ENCODE results near the gene PLA2G15. TPM values are rescaled to one million over a fixed set of nuclear protein-coding genes. Genes with fewer than 3 reads are reported as not detected.

Gene PLA2G15
- total RNA-seq, 4 donors from 2014 or later = 16.4 to 28.6 (median 22.3) TPM

DNA sequence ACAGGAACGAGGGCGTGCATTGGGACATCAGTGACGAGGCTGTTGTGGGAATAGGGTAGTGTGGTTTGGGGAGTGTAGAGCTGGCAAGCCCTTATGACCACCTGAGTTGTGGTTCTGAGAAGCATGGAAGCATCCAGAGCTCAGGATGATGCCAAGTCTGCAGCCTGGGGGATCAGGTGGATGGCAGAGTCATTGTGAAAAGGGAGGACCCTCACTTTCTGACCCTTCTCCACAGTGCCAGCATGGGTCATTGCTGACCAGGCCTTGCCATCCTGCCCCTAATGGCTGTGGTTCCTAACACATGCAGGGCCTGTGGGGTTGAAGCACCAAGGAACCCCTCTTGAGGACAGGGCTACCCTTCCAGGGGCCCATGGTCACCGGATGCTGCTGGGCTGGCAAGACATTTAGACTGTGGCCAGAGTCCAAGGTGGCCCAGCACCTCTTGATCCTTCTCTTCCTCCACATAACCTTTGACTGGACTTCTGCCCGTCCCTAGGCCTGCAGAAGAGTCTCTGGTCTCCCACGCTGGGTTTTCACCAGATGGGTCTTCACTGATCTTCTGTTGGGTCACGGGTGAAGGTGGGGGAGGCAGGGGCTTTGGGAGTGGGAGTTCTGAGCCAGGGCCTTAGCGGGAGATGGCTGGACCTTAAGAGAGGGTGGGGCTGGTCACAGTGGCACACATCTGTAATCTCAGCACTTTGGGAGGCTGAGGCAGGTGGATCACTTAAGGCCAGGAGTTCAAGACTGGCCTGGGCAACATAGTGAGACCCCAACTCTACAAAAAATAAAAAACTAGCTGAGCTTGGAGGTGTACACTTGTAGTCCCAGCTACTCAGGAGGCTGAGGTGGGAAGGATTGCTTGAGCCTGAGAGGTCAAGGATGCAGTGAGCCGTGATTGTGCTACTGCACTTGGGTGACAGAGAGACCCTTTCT, 2.0 kb upstream of the PLA2G15 start:
- no peak overlapping the region for H3K4me3 ChIP-seq (ENCODE audit: low read depth, poor library complexity, severe bottlenecking)
- WGBS, 2 donors = 82 to 83% methylated on average over 9 of the region's 9 CpGs
- DNase-seq (ENCODE audit: low spot score in 2 of 2) = no peak
- intact Hi-C loops (cut with DNase I; ENCODE audit: low total_unique reads) = no loop called here
- TF ChIP-seq POLR2A (IDR thresholded peaks at IDR 0.05) = no peak
- TF ChIP-seq CTCF (IDR thresholded peaks at IDR 0.05) = no peak

DNA sequence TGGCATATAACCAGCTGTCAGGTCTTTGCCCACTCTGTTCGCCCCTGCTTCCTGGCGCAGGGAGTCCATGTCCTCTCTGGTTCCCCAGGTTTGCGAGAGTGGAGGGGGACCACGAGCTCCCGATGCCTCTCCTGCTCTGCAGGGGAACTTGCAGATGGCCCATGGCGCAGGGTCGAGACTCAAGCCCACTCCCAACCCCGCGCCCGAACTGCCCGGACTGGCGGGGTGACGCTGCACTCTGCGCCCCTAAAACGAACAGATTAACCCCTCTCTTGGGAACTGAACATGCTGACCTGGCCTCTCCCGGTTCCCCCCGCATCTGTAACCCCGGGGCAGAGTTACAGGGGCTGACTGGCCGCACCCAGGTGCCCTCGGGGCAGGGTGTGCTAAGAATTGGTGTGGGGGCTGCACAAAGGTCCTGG, 681 bp upstream of the PLA2G15 start:
- peak overlapping the region; percentile 85 for H3K4me3 ChIP-seq (ENCODE audit: low read depth, poor library complexity, severe bottlenecking)
- intact Hi-C loops (cut with DNase I; ENCODE audit: low total_unique reads) = no loop called here
- peak in 1 of 2 donors; percentile 87 for DNase-seq (ENCODE audit: low spot score in 2 of 2)
- no peak for TF ChIP-seq POLR2A (IDR thresholded peaks at IDR 0.05)
- TF ChIP-seq CTCF (IDR thresholded peaks at IDR 0.05) = no peak
- 2 to 7% methylated on average over 9 to 18 of the region's 20 CpGs for WGBS, 2 donors

GRCh38 chr16:68246121-68246520, 948 bp downstream of the PLA2G15 start:
- H3K4me3 ChIP-seq (ENCODE audit: low read depth, poor library complexity, severe bottlenecking) = no peak overlapping the region
- intact Hi-C loops (cut with DNase I; ENCODE audit: low total_unique reads) = loop anchor here (5.0 kb wide), 1 partner anchor 81 kb away; no protein-coding TSS in a partner anchor
- 75 to 80% methylated on average over 7 of the region's 7 CpGs for WGBS, 2 donors

GRCh38 chr16:68246666-68247065, 1.5 kb downstream of the PLA2G15 start:
- WGBS, 2 donors = 56 to 60% methylated on average over 5 of the region's 5 CpGs
- no peak overlapping the region for H3K4me3 ChIP-seq (ENCODE audit: low read depth, poor library complexity, severe bottlenecking)
- intact Hi-C loops (cut with DNase I; ENCODE audit: low total_unique reads) = loop anchor here (5.0 kb wide), 1 partner anchor 81 kb away; no protein-coding TSS in a partner anchor
- no peak for DNase-seq (ENCODE audit: low spot score in 2 of 2)
- TF ChIP-seq CTCF (IDR thresholded peaks at IDR 0.05) = no peak
- TF ChIP-seq POLR2A (IDR thresholded peaks at IDR 0.05) = no peak

More at GRCh38 chr16:68246121-68246520, 948 bp downstream of the PLA2G15 start:
- no peak for DNase-seq (ENCODE audit: low spot score in 2 of 2)
- no peak for TF ChIP-seq POLR2A (IDR thresholded peaks at IDR 0.05)
- no peak for TF ChIP-seq CTCF (IDR thresholded peaks at IDR 0.05)

DNA sequence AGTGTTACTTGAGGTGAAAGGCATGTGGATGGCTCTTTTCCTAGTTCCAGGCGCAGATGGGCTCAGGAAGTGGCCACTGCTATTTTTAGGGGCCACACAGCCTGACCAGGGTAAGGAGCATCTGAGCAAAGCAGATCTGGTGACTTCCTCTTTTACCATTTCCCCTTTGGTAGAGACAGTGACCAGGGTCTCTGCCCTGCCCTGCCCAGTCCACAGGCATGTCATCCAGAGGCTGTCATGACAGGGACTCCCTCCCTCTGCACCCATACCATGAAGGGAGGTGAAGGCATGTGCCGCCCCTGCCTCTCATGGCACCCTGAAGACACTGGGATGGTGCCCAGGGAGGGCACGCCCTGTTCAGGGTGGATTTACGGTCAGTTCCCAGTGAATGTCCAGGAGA, 2.2 kb downstream of the PLA2G15 start:
- WGBS, 2 donors = 70 to 72% methylated on average over 4 of the region's 4 CpGs
- no peak overlapping the region for H3K4me3 ChIP-seq (ENCODE audit: low read depth, poor library complexity, severe bottlenecking)
- TF ChIP-seq CTCF (IDR thresholded peaks at IDR 0.05) (no peak), POLR2A (IDR thresholded peaks at IDR 0.05) (no peak)
- intact Hi-C loops (cut with DNase I; ENCODE audit: low total_unique reads) = loop anchor here (5.0 kb wide), 1 partner anchor 80 kb away; no protein-coding TSS in a partner anchor
- DNase-seq (ENCODE audit: low spot score in 2 of 2) = peak in 1 of 2 donors; percentile 84
